HG03108 (cell line): ENCODE measurements around the gene PIK3AP1.

Experiments used
- ATAC-seq: cut with Tn5 transposase; IDR thresholded peaks from one replicate; pipeline ENCODE4 v1.9.1; 2021; ENCODE audit warnings: moderate library complexity; ENCODE audit not compliant: unreplicated experiment

PIK3AP1 gene

DNA sequence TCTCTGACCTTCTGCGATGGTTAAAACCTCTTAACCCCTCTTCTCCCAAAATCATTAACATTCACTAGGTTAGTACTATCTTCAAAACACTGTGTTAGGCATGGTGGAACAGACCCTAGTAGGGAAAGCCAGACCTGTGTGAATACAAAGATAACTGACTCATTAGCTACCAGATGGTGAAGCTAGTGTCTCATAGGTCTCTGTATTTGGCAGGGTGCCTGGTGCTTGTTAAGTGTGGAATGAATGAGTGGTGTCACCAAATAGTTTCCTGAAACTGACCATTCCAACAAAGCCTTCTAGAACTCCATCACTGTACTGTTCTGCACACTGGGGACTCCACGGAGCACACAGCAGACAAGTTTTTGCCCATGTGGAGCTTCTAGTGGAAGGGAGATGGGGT, 105.8 kb downstream of the PIK3AP1 start:
- ATAC-seq = no peak

DNA sequence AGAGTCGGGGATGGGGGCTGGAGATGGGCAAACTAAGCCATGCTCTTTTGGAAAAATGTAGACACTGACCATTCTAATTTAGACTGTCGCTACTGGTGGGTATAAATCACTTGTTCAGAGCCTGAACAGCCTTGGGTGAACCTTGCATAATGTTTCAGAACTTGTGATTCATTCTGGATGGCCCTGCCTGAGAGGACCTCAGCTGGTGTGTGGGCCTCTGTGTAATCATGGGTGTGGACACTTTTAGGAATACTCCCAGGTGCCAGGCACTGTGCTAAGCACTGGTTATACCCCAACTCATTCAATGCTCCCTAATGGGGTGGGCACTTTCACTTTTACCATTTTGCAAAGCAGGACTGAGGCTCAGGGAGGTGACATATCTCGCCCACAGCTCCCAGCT, 106.7 kb downstream of the PIK3AP1 start:
- ATAC-seq = no peak

DNA sequence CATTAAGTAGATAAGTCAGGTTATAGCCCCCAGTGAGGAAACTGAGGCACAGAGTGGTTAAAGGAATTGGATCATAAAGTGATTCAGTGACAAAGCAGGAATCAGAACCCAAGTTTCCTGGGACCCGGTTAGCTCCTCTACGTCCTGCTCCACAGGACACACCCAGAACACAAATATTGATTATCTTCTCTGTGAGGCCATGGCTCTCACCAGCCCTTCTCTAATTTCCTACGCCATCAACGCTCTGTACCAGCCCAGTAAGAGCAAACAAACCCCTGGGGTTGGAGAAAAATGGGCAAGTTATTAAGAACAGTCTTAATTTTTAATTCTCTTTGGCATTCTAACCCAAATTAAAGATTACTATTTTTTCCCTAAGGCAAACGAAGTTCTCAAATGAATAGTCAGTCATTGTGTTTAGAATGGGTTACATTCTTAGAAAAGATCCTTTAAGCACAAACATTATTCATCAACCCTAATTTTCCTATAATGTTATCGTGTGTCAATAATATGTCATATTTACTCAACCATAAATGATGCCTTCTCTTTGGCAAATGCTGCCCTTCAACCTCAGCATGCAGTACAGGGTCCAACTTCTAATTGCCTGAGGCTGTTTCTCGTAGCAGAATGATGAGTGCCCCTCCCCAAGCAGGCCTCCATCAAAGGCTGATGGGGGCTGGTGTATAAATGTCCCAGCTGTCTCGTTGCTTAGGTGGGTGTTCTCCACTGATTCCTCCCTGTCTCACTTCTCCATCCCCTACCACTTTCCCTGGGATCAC, 108.1 kb downstream of the PIK3AP1 start:
- no peak for ATAC-seq

DNA sequence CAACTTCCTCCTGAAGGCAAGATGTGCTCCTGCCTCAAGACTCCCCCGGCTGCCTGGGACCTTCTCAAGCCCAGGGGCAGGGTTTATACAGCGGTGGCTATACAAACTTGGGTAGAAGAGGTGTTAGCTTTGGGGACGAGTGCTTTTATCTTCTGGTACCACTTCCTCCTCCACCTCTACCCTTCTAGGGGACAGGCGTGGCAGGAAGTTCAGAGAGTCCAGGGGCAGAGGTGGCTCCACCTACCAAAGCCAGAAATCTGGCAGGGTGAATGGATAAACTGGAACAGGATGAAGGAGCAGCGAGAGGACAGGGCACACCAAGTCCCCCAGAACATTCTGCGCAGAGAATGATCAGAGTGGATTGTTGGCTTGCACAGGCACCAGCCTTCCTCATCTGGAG, 109.5 kb downstream of the PIK3AP1 start:
- no peak for ATAC-seq

DNA sequence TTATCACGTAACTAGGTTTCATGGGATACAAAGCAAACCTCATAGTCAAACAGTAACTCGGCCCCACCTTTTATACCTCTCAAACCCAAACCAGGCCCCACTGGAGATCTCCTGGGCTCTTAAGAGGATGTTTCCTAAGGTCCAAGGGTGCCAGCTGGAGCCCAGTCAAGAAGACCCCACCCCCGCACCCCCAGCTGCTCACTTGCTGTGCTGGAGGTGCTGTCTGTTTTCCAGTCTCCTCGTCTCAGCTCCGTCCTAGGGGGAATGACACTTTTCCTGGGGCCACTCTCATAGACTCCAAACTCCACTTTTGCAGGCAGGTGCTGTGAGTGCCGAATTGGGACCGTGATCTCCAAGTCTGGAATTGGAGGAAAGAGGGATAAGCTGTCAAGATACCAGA, 110.8 kb downstream of the PIK3AP1 start:
- ATAC-seq = no peak

DNA sequence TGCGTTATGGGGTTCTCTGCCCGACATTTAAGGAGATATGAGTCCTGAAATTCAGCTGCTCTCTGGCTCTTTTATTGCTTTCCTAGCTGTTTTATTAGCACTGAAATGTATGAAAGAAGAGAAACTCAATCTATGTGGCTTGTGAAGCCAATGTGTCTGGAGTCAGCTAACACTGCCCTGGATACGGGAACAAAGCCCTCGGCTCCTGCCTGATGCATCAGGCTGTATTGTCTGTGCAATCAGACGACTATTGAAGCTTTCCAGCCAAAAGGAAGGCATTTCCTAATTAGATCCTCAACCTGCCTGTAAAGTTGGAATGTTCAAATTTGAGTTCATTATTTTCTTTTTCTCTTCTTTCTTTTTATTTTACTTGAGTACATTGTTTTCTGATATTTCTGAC, 111.5 kb downstream of the PIK3AP1 start:
- ATAC-seq = no peak

DNA sequence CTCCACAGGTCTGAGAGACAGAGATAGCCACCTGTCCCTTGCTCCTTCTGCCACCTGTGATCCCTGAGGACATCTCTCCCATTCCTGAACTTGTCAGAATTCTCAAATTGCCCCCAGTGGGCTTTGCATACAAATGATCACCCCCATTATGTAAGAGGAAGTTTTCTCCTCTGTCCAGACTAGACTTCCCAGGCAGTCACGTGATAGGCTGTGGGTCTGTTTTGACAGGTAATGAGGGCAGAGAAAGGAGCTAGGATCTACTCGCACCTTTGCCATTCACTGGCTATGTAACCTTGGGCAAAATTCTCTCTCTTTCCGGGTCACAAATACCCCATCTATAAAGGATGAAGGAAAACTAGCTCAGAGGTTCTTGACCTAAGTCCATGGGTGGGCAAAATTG, 112.1 kb downstream of the PIK3AP1 start:
- ATAC-seq = no peak

DNA sequence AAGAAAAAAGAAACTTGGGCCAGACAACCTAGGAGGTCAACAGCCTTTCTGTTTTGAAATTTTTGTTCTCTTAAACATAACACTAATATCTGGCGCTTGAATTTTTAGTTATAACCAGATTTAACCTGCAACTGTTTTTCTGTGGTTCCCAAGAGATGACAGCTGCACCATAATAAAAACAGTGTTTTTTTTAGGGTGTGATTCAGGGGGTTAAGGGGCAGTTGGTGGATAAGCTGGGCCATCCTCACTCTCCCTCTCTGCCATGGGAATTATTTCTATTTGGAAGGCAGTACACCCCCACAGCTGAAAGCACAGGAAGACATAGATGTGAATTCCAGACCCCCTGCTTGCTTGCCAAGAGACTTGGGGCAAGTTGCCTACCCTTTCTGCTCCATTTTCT, 113.4 kb downstream of the PIK3AP1 start:
- ATAC-seq = no peak

DNA sequence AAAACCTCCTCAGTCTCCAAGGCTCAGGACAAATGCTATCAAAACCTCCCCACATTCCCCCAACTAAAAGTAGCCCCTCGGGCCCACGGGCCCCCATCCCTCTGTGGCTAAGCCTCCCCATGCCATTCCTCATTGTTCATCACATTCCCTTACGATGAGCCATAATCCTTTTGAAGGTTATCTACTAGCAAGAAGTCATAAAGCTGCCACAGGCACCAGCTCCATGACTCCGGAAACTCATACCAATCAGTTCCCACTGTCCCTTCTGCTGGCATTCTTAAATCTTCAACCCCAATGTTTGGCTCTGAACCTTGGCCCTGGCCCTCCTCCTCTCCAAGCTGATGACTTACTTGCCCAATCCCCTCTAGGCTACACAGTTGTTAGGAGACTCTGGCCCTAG, 114.1 kb downstream of the PIK3AP1 start:
- no peak for ATAC-seq

DNA sequence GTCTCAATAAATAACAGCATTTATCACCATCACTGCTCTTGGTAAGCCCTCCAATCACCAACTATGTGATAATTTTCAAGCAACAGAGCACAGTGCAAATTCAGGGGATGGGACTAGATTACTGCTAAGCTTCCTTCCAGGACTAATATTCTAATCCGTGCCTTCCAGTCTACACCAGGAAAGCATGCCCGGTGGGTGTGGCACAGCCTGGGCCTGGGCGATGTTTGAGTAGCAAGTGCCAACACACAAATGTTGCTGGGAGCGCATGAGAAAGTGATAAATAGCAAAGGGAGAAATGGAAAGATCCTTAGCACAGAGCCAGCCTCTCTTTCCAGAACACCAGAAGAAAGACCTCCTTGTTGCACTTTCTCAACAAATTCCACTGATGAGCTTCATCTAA, 120.0 kb downstream of the PIK3AP1 start:
- no peak for ATAC-seq

DNA sequence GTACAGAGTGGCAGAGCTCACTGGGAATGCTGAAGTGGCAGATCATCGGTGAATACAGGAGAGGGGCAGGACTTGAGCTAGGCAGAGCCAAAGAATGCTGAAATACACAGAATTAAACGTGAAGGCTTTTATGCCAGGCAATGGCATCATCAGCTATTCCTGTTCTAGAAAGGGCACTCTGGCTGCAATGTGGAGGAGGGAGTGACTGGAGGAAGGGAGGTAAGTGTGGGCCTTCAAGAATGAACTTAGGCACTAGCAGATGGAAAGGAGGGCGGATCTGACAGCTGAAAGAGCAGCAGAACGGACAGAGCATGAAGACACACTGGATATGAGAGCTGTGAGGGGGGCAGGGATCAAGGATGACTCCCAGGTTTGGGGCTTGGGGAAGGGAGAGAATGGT, 121.5 kb downstream of the PIK3AP1 start:
- no peak for ATAC-seq

DNA sequence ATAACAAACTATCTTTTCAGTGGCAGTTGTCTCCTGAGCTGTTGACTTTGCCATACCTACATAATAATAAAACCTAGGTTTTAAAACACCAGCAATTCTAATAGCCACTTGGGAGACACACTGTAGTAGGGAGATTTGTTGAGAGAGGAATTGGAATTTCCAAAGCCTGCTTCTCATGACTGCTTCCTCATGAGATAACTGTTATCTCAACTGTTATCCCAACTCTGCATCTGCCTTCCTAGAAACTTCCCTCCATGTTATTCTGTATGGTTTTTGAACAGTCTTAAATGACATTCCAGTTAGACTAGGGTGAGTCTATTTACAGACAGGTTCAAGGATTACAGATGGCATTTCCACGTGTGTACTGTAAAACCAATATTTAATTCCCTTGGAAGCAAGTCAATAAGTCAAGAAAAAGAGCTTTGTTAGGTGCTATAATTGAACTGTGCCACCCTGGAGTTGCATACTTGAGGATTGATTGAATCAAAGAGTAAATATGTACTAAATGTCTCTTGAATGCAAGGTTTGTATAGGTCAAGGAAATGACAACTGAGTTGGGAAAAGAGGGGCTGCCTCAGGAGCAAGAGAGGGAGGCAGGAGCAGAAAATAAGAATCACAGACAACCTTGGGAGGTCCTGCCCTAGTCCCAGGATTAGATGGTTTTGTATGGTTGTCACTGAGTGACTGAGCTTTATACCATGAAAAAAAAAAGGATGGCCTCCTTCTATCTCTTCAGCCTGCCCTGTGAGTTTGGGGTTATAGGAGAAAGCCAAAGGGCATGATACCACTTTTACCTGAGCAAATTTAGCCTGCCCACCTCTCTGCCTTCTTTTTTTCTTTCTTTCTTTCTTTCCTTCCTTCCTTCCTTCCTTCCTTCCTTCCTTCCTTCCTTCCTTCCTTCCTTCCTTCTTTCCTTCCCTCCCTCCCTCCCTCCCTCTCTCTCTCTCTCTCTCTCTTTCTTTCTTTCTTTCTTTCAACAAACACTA, 123.6 kb downstream of the PIK3AP1 start:
- ATAC-seq = no peak

DNA sequence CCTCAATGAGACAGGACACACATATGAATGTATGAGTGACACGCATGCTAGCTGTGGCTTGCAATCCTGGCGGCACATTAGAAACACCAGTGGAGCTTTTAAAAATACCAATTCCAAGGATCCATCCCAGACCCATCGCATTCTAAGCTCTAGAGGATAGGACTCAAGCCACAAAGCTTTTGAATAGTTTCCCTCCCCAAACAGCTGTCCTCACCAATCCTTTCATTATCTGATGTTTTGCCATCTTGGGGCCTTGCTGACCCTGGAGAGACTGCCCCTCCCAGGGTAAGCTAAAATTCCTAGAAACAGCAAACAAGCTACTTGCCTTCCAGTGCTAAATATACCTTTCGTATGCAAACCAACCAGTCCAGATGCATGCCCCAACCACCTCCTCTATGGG, 124.6 kb downstream of the PIK3AP1 start:
- no peak for ATAC-seq

DNA sequence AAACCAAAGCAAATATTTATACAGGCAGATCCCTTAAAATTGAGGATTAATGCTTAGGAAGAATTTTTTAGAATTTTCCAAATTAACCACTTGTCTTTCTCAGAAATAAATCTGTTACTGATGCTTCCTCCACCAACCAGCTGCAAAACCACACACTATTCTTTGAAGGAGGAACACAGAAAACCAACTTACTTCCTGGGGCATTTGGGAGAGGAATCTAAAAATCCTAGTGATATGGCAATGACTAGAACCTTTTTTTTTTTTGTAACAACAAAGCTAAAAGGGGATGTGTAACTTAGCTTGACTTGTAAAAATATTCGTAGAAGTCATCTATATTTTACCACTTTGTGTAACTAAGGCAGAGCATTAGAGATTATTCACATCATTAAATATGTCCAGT, 128.4 kb downstream of the PIK3AP1 start:
- ATAC-seq = no peak

DNA sequence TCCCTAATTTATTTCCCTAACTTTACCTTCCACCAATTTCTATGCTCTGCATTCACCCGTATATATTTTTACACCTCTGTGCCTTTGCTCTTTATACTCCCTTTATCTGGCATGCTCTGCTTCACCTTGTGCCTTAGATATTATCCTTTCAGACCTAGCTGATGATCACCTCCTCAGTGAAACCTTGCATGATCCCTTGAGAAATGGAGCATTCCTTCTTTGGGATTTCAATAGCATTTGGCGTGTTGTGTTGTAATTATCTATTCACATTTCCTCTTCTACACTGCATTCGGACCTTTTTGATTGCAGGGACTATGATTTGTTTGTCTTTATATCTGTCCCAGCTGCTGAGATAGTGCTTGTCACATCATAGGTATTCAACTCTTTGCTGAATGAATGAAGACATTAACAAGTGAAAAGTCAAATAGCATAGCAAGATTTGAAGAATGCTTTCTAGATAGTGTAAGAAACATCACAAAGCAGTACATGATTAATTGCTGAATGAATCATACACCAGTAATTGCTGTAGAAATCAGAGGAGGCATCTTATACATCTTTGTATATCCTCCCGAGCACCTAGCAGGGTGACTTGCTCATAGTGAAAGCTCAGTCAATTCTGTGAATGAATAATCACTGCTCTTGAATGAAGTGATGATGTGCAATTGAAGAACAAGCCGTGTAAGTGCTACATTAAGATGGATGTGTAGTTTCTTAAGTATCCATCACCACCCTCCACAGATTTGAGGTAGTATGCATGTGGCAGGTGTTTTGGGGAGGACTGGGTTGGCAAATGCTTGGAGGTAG, 131.5 kb downstream of the PIK3AP1 start:
- ATAC-seq = peak; percentile 34

DNA sequence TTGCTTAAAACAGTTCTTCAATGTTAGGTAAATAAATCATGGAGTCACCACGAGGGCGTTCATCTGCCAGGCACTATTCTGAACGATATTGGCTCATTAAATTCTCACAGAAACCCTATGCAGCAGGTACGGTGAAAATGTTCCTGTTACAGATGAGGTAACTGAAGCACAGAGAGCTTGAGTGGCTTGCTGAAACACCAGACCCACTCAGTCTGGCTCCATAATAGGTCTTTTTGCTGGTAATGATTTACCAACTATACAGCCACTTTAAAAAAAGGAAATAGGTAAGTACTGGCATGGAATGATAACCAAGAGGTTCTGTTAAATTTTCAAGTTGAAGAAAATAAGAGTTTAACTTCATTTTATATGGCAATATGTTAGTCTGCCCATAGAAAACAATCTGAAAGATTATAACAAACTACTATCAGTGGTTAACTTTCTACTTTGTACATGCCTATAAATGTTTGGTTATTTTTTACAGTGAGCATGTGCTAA, 132.2 kb downstream of the PIK3AP1 start:
- ATAC-seq = no peak

DNA sequence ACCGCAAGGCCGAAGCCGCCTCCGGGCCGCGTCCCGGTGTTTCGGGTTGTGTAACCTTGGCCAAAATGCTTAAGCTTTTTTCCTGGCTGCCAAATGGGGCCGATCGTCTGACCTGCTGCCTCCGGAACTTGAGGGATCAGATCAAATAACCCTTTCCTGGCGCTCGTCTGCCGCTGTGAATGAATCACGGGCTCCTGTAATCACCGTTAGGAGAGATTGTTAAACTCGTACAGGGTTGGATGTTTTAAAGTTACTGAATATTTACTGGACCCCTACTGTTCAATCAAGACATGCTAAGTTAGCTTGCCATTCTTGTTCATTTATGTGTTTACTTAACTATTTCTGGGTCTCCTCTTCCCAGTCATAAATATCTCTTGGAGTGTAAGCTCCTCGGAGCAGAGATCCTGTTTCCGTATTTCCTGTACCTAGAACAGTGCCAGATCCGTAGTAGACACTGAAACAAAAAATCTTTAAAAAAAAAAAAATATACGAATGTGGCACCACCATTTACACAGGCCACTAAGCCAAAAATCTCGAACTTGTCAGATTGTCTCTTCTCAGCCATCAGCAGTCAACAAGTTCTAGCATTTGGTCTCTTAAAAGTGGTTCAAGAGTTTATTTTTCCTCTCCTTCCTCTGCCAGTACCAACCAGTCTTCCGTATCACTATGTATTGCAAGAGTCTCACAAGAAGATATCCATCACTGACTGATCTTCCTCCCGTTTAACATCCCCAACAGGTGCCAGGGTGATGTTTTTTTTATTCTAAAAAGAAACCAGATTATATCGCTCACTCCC, 132.9 kb downstream of the PIK3AP1 start:
- no peak for ATAC-seq

DNA sequence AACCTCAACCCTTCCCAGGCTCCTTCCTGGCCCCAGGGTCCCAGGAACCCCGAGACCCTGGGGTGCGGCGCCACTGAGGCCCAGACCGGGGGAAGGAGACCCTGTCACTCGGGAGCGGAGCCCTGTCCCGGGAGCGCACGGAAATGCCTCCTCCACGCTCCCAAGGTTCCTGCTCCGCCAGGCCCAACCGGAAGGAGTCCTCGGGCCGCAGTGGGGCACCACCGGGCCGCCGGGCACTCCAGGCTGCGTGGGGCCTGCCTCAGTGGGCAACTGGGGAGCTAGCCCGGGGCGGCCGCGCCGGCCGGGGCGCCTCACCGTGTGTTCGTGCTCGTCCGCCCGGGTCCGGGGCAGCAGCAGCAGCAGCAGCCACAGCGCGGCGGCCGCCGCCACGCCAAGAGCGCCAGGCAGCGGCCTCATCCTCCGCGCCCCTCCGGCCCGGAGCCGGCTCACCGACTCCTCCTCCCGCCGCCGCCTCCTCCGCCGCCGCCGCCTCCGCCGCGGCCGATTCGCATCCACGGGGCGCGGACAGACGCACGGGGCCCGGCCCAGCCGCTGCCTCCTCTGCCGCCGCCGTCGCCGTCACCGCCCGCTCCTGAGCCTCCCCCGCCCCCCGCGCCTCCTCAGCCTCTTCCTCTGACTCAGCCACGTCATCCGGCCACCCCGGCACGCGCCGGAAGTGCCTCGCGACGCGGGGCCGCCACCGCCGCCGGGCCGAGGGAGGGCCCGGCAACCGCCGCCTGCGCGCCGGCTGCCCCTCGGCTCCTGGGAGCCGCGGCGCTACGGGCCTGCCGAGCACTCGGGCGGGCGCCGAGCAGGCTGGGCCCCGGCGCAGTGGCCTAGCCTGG, 133.7 kb downstream of the PIK3AP1 start, which contains the start of gene TM9SF3:
Gene TM9SF3 (minus strand): TSS at position 594 of the 845 bp plus-strand sequence. CDS start 177 bp downstream, at position 417.
- ATAC-seq = peak; percentile 71

DNA sequence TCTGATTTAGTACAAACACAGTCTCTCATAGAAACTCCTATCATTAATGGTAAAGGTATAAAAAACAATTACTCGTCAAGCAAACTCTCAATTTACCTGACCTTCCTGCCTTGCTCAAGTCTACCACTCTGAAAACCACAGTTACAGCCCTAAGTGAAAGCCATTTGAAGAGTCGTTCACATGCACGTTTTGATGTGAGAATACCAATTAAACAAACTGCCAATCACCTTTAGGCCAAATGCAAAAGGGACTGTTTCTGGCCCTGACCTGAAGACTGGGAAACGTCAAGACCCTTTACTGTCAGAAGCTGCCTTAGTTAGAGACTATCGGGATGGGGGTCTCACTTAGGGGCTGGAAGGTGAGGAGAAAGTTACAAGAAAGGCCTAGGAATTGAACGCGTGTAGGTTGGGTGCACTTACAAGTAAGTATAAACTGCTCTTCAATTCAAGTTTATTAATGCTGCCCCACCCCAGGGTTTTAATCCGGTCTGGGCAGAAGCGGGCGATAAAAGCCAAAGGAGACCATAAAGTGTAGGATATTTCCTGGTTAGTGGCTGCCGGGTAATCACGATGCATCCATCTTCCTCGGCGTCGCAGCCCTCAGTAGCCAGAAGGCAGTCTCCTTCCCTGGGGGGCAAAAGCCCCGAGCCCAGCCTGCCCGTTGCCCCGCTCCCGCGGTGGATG, 134.4 kb downstream of the PIK3AP1 start:
- ATAC-seq = no peak
